ENCODE results near the gene ZGPAT. TPM values are rescaled to one million over a fixed set of nuclear protein-coding genes. Genes with fewer than 3 reads are reported as not detected.
A peak's percentile ranks its signal among the peaks of the same experiment; 100 is the strongest.

The ZGPAT gene
- total RNA-seq, 2 donors from 2014 or later, result 27.2 to 41.4 TPM

GRCh38 chr20:63699466-63700198, 8.2 kb upstream of the ZGPAT start:
- intact Hi-C loops (cut with DNase I), result loop anchor here (10.0 kb wide), 1 partner anchor 95 kb away; no protein-coding TSS in a partner anchor
- H3K9ac ChIP-seq (ENCODE audit: low read depth in 2 of 2, low read length in 2 of 2), result peak overlapping the region in 1 of 2 donors; percentile 24

GRCh38 chr20:63700199-63701050, 7.4 kb upstream of the ZGPAT start:
- Histone ChIP-seq H3K9me3 (no peaks in the 10 kb centered on the region), H3K4me1 (peaks cover 25% of the 10 kb centered on the region), H3K4me3 (no peak overlapping the region), H3K27me3 (no peaks in the 10 kb centered on the region), H3K9ac (ENCODE audit: low read depth in 2 of 2, low read length in 2 of 2) (no peak overlapping the region), H3K27ac (peak overlapping the region; percentile 60), H3K36me3 (peaks cover 6% of the 10 kb centered on the region)
- no peak for TF ChIP-seq CTCF (IDR thresholded peaks at IDR 0.05)
- no peak for DNase-seq
- intact Hi-C loops (cut with DNase I), result loop anchor here (10.0 kb wide), 1 partner anchor 94 kb away; no protein-coding TSS in a partner anchor

More at GRCh38 chr20:63699466-63700198, 8.2 kb upstream of the ZGPAT start:
- H3K36me3 ChIP-seq, result no peaks in the 10 kb centered on the region
- H3K27ac ChIP-seq, result peak overlapping the region; percentile 60
- H3K9me3 ChIP-seq, result no peaks in the 10 kb centered on the region
- H3K4me1 ChIP-seq, result peaks cover 27% of the 10 kb centered on the region
- no peak for DNase-seq
- H3K4me3 ChIP-seq, result no peak overlapping the region
- H3K27me3 ChIP-seq, result no peaks in the 10 kb centered on the region
- TF ChIP-seq CTCF (IDR thresholded peaks at IDR 0.05), result no peak

- peaks cover 11% of the 10 kb centered on the region for H3K36me3 ChIP-seq
- TF ChIP-seq CTCF (IDR thresholded peaks at IDR 0.05), result no peak
- intact Hi-C loops (cut with DNase I), result loop anchor here (10.0 kb wide), 1 partner anchor 94 kb away; no protein-coding TSS in a partner anchor
Observed at GRCh38 chr20:63701051-63701328, 6.8 kb upstream of the ZGPAT start.

GRCh38 chr20:63701329-63702035, 6.4 kb upstream of the ZGPAT start:
- H3K4me3 ChIP-seq, result no peak overlapping the region
- H3K27ac ChIP-seq, result no peak overlapping the region
- no peak for DNase-seq
- no peaks in the 10 kb centered on the region for H3K27me3 ChIP-seq
- H3K4me1 ChIP-seq, result peaks cover 26% of the 10 kb centered on the region
- H3K9me3 ChIP-seq, result no peaks in the 10 kb centered on the region
- peaks cover 11% of the 10 kb centered on the region for H3K36me3 ChIP-seq
- H3K9ac ChIP-seq (ENCODE audit: low read depth in 2 of 2, low read length in 2 of 2), result peak overlapping the region in 1 of 2 donors; percentile 35
- no peak for TF ChIP-seq CTCF (IDR thresholded peaks at IDR 0.05)
- intact Hi-C loops (cut with DNase I), result loop anchor here (10.0 kb wide), 1 partner anchor 93 kb away; no protein-coding TSS in a partner anchor

More at GRCh38 chr20:63701051-63701328, 6.8 kb upstream of the ZGPAT start:
- Histone ChIP-seq H3K9me3 (no peaks in the 10 kb centered on the region), H3K9ac (ENCODE audit: low read depth in 2 of 2, low read length in 2 of 2) (no peak overlapping the region), H3K4me3 (no peak overlapping the region), H3K27ac (no peak overlapping the region), H3K27me3 (no peaks in the 10 kb centered on the region), H3K4me1 (peaks cover 25% of the 10 kb centered on the region)
- DNase-seq, result no peak

- Histone ChIP-seq H3K4me1 (peaks cover 23% of the 10 kb centered on the region), H3K27me3 (no peaks in the 10 kb centered on the region), H3K9me3 (no peaks in the 10 kb centered on the region), H3K36me3 (peaks cover 11% of the 10 kb centered on the region), H3K9ac (ENCODE audit: low read depth in 2 of 2, low read length in 2 of 2) (no peak overlapping the region), H3K4me3 (no peak overlapping the region), H3K27ac (no peak overlapping the region)
- no peak for DNase-seq
- TF ChIP-seq CTCF (IDR thresholded peaks at IDR 0.05), result no peak
- intact Hi-C loops (cut with DNase I), result loop anchor here (10.0 kb wide), 1 partner anchor 93 kb away; no protein-coding TSS in a partner anchor
Observed at GRCh38 chr20:63702036-63702665, 5.7 kb upstream of the ZGPAT start.
